CD14-positive monocyte (primary cell): ENCODE data around the gene CMTM5. TPM values are rescaled to one million over a fixed set of nuclear protein-coding genes. Genes with fewer than 3 reads are reported as not detected.
A peak's percentile ranks its signal among the peaks of the same experiment; 100 is the strongest.

Experiments
- DNase-seq, 3 donors: peaks; one replicate each; pipeline ENCODE4 v3.0.0-alpha.2; 2011 to 2022
- H2AFZ ChIP-seq: 2 replicates; pipeline ENCODE4 v1.6.0; 2012; ENCODE audit warnings: mild to moderate bottlenecking, low read depth, low read length, inconsistent platforms; ENCODE audit not compliant: insufficient read depth, poor library complexity, severe bottlenecking
- H3K27ac ChIP-seq, 2 donors: 1 replicate in 1 of 2; 2 replicates in 1 of 2; pipeline ENCODE4 v1.5.1; 2012 to 2013; ENCODE audit warnings: low read length in 2 of 2, control low read depth in 1 of 2, inconsistent platforms in 1 of 2, low read depth in 1 of 2, mild to moderate bottlenecking in 1 of 2
- H3K27me3 ChIP-seq, 2 donors: one replicate each; pipeline versions ENCODE4 v1.6.0 to v1.6.1; 2011 to 2013; ENCODE audit warnings: low read length in 2 of 2; ENCODE audit not compliant: control insufficient read depth in 2 of 2, insufficient read depth in 2 of 2
- H3K36me3 ChIP-seq, 2 donors: replicated peaks in 1 of 2; 1 replicate in 1 of 2; 2 replicates in 1 of 2; pipeline versions ENCODE4 v1.5.1 to v1.6.1; 2012 to 2013; ENCODE audit warnings: low read length in 2 of 2, control low read depth in 1 of 2, inconsistent platforms in 1 of 2, mild to moderate bottlenecking in 1 of 2; ENCODE audit not compliant: insufficient read depth in 2 of 2, control insufficient read depth in 1 of 2
- H3K4me1 ChIP-seq, 2 donors: 1 replicate in 1 of 2; 2 replicates in 1 of 2; pipeline versions ENCODE4 v1.5.1 to v1.6.1; 2012 to 2013; ENCODE audit warnings: low read length in 2 of 2, control low read depth in 1 of 2, inconsistent platforms in 1 of 2, mild to moderate bottlenecking in 1 of 2, moderate library complexity in 1 of 2; ENCODE audit not compliant: insufficient read depth in 2 of 2, control insufficient read depth in 1 of 2
- H3K4me2 ChIP-seq: replicated peaks from 2 replicates; pipeline ENCODE3; 2012; ENCODE audit warnings: low read length, moderate library complexity, mild to moderate bottlenecking; ENCODE audit not compliant: poor library complexity, severe bottlenecking; ENCODE audit errors: extremely low read depth
- H3K4me3 ChIP-seq, 3 experiments: fragments of 200-600 bp in 1 of 3; sonication (generic) in 1 of 3; replicated peaks in 1 of 3; 1 replicate in 2 of 3; 2 replicates in 1 of 3; pipeline ENCODE4 v1.5.1; 2011 to 2013; ENCODE audit warnings: low read length in 3 of 3, mild to moderate bottlenecking in 3 of 3, control low read depth in 2 of 3, low read depth in 2 of 3, inconsistent platforms in 1 of 3, moderate library complexity in 1 of 3
- H3K79me2 ChIP-seq: 2 replicates; pipeline ENCODE4 v1.6.0; 2012; ENCODE audit warnings: mild to moderate bottlenecking, control low read depth, inconsistent platforms, low read length, moderate library complexity; ENCODE audit not compliant: insufficient read depth
- H3K9ac ChIP-seq: 2 replicates; pipeline ENCODE4 v1.6.0; 2017; ENCODE audit warnings: low read length, mild to moderate bottlenecking; ENCODE audit not compliant: insufficient read depth, poor library complexity, severe bottlenecking
- H3K9me3 ChIP-seq, 2 donors: replicated peaks in 1 of 2; 1 replicate in 1 of 2; 2 replicates in 1 of 2; pipeline versions ENCODE4 v1.5.1 to v1.6.1; 2012 to 2013; ENCODE audit warnings: low read length in 2 of 2, control low read depth in 1 of 2; ENCODE audit not compliant: control insufficient read depth in 1 of 2, insufficient read depth in 1 of 2
- H4K20me1 ChIP-seq: 2 replicates; pipeline ENCODE4 v1.6.0; 2012; ENCODE audit warnings: mild to moderate bottlenecking, low read length, control low read depth, moderate library complexity; ENCODE audit not compliant: insufficient read depth
- H3K27ac Mint-ChIP-seq, 7 donors: one replicate each; pipeline ENCODE4 v1.8.0; 2020; ENCODE audit warnings: mild to moderate bottlenecking in 7 of 7, mixed read lengths in 7 of 7, moderate library complexity in 6 of 7, inconsistent platforms in 2 of 7
- H3K27me3 Mint-ChIP-seq, 3 donors: one replicate each; pipeline ENCODE4 v1.8.0; 2021 to 2022; ENCODE audit warnings: low read depth in 3 of 3, mild to moderate bottlenecking in 3 of 3, mixed read lengths in 3 of 3, moderate library complexity in 3 of 3, inconsistent platforms in 1 of 3
- H3K36me3 Mint-ChIP-seq, 2 donors: one replicate each; pipeline ENCODE4 v1.8.0; 2020; ENCODE audit warnings: mixed read lengths in 2 of 2, inconsistent platforms in 1 of 2, mild to moderate bottlenecking in 1 of 2
- H3K4me1 Mint-ChIP-seq: one replicate; pipeline ENCODE4 v1.8.0; 2020; ENCODE audit warnings: mild to moderate bottlenecking, mixed read lengths
- H3K4me3 Mint-ChIP-seq, 2 donors: one replicate each; pipeline ENCODE4 v1.8.0; 2020; ENCODE audit warnings: mild to moderate bottlenecking in 2 of 2, mixed read lengths in 2 of 2, moderate library complexity in 1 of 2
- H3K9me3 Mint-ChIP-seq, 7 donors: one replicate each; pipeline ENCODE4 v1.8.0; 2020 to 2022; ENCODE audit warnings: mixed read lengths in 7 of 7, mild to moderate bottlenecking in 6 of 7, moderate library complexity in 6 of 7, inconsistent platforms in 2 of 7
- CTCF ChIP-seq: fragments of 200-600 bp; IDR thresholded peaks from one replicate; pipeline ENCODE4 v1.8.0; 2022; ENCODE audit warnings: antibody characterized with exemption, mild to moderate bottlenecking
- WGBS: methylation state at CpG from one replicate; pipeline ENCODE4 v1.1.5; 2013; ENCODE audit warnings: missing lambda C conversion rate; ENCODE audit not compliant: insufficient coverage; 5-methylcytosine and 5-hydroxymethylcytosine counted together
- intact Hi-C, 2 donors: fragments of 100-400 bp; cut with micrococcal nuclease; formaldehyde crosslinking; loops; one replicate each; pipeline versions ENCODE4 v1.15.0 to v1.15.1; 2023
- polyA plus RNA-seq, 3 donors: library from polyadenylated mRNA; depleted of rRNA in 1 of 3; unstranded in 2 of 3; stranded (reverse) in 1 of 3; fragments of 300-500 nt in 2 of 3; fragments of >200 nt in 1 of 3; fragmentation: Illumina TruSeq in 2 of 3; gene quantifications; 1 replicate in 2 of 3; 2 replicates in 1 of 3; pipeline ENCODE4 v1.2.3, GENCODE V29; 2012 to 2021

Gene CMTM5
- polyA plus RNA-seq, 3 donors: 0.93 to 1.1 TPM; not detected in 1

GRCh38 chr14:23349156-23349845 is 27.5 kb upstream of the CMTM5 start:
- no peak for DNase-seq
- Histone ChIP-seq H3K27me3 (peaks cover 40 to 42% of the 10 kb centered on the region in 2 donors), H3K4me2 (no peak overlapping the region), H3K36me3 (no peaks in the 10 kb centered on the region), H3K4me3 (no peak overlapping the region), H3K4me1 (peaks cover 4 to 12% of the 10 kb centered on the region in 2 donors), H2AFZ (no peak overlapping the region), H3K79me2 (no peaks in the 10 kb centered on the region), H4K20me1 (no peaks in the 10 kb centered on the region), H3K9ac (no peak overlapping the region), H3K27ac (no peak overlapping the region), H3K9me3 (peaks cover 0 to 30% of the 10 kb centered on the region in 2 donors)
- Mint-ChIP-seq H3K36me3 (peaks cover 0 to 9% of the 10 kb centered on the region in 2 donors), H3K4me3 (no peak overlapping the region), H3K4me1 (peaks cover 9% of the 10 kb centered on the region), H3K9me3 (peaks cover 2 to 16% (median 6%) of the 10 kb centered on the region in 7 donors), H3K27me3 (peaks cover 43 to 52% (median 43%) of the 10 kb centered on the region in 3 donors), H3K27ac (no peak overlapping the region)
- 93% methylated on average over 4 of the region's 8 CpGs for WGBS
- no peak for TF ChIP-seq CTCF
- intact Hi-C loops: no loop called here

GRCh38 chr14:23351681-23352505 is 25.0 kb upstream of the CMTM5 start:
- TF ChIP-seq CTCF: no peak
- Histone ChIP-seq H3K36me3 (no peaks in the 10 kb centered on the region), H2AFZ (peak overlapping the region; percentile 41), H3K27ac (no peak overlapping the region), H4K20me1 (no peaks in the 10 kb centered on the region), H3K9me3 (peaks cover 0 to 30% of the 10 kb centered on the region in 2 donors), H3K4me2 (peak overlapping the region; percentile 60), H3K79me2 (no peaks in the 10 kb centered on the region), H3K4me3 (peak overlapping the region in 1 of 3 experiments; percentile 51), H3K4me1 (peaks cover 4 to 12% of the 10 kb centered on the region in 2 donors), H3K9ac (peak overlapping the region; percentile 4), H3K27me3 (peaks cover 42 to 57% of the 10 kb centered on the region in 2 donors)
- Mint-ChIP-seq H3K9me3 (peaks cover 2 to 16% (median 6%) of the 10 kb centered on the region in 7 donors), H3K4me1 (peaks cover 9% of the 10 kb centered on the region), H3K36me3 (peaks cover 0 to 9% of the 10 kb centered on the region in 2 donors), H3K4me3 (peak overlapping the region; percentile 48 to 68), H3K27ac (no peak overlapping the region), H3K27me3 (peaks cover 51 to 65% (median 53%) of the 10 kb centered on the region in 3 donors)
- no peak for DNase-seq
- 21% methylated on average over 51 of the region's 61 CpGs for WGBS
- intact Hi-C loops: no loop called here
